ENCODE data around the gene KSR1. TPM values are rescaled to one million over a fixed set of nuclear protein-coding genes. Genes with fewer than 3 reads are reported as not detected.

KSR1 gene
- total and polyA plus RNA-seq, 9 of the 15 experiments (the other 6 are each of a cell fraction or from before 2014, with no cell fraction given) = 1.4 to 51.7 (median 18.4) TPM

DNA sequence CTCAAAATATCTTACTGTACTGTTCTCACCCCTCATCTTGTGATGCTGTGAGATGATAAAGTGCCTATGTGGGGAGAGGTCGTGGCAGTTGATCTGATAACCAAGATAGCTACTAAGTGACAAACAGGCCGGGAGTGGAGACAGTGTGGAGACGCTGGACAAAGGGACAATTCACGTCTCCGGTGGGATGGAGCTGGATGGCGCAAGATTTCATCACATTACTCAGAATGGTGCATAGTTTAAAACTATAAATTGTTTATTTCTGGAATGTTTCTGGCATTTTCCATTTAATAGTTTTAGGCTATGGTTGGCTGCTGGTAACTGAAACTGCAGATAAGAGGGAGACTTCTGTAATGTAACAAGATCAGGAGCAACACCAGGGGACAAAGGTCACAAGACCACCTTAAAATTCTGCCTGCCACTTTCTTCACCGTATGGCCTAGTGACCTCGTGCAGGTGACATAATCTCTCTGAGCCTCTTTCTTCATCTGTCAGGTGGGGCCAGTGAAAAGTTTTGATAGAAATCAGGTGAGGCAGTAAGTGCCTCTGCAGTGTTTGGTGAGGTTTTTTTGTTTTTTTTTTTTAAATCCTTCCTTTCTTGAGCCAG lies 120.3 kb downstream of the KSR1 start (continued):
- TF ChIP-seq SP2 (IDR thresholded peaks at IDR 0.05; ENCODE audit: extremely low read depth, low read depth, low read length, poor library complexity, severe bottlenecking) (no peak), SMARCA5 (IDR thresholded peaks at IDR 0.05) (no peak), TOE1 (IDR thresholded peaks at IDR 0.05; ENCODE audit: borderline replicate concordance) (no peak), TOE1 (CRISPR knock-in tag; IDR thresholded peaks at IDR 0.05; ENCODE audit: borderline replicate concordance, low read depth) (no peak), ETS2 (tag; IDR thresholded peaks at IDR 0.05; ENCODE audit: borderline replicate concordance, poor library complexity, severe bottlenecking) (no peak), TAF9B (IDR thresholded peaks at IDR 0.05; ENCODE audit: partially characterized antibody) (no peak), TRIM28 (IDR thresholded peaks at IDR 0.05) (no peak), HDAC2 (IDR thresholded peaks at IDR 0.05) (no peak), ZNF146 (CRISPR knock-in tag; IDR thresholded peaks at IDR 0.05; ENCODE audit: unreplicated experiment) (no peak), SLC30A9 (CRISPR knock-in tag; IDR thresholded peaks at IDR 0.05) (no peak), FIP1L1 (IDR thresholded peaks at IDR 0.05; ENCODE audit: low read depth, low read length, poor library complexity, severe bottlenecking) (no peak), TAF1 (IDR thresholded peaks at IDR 0.05; ENCODE audit: control insufficient read depth, extremely low read depth, insufficient read depth, low read length, severe bottlenecking) (no peak), ZNF224 (CRISPR knock-in tag; IDR thresholded peaks at IDR 0.05) (no peak), GTF2F1 (IDR thresholded peaks at IDR 0.05; ENCODE audit: low read depth, low read length) (no peak)
- TF ChIP-seq, protein P1, sequence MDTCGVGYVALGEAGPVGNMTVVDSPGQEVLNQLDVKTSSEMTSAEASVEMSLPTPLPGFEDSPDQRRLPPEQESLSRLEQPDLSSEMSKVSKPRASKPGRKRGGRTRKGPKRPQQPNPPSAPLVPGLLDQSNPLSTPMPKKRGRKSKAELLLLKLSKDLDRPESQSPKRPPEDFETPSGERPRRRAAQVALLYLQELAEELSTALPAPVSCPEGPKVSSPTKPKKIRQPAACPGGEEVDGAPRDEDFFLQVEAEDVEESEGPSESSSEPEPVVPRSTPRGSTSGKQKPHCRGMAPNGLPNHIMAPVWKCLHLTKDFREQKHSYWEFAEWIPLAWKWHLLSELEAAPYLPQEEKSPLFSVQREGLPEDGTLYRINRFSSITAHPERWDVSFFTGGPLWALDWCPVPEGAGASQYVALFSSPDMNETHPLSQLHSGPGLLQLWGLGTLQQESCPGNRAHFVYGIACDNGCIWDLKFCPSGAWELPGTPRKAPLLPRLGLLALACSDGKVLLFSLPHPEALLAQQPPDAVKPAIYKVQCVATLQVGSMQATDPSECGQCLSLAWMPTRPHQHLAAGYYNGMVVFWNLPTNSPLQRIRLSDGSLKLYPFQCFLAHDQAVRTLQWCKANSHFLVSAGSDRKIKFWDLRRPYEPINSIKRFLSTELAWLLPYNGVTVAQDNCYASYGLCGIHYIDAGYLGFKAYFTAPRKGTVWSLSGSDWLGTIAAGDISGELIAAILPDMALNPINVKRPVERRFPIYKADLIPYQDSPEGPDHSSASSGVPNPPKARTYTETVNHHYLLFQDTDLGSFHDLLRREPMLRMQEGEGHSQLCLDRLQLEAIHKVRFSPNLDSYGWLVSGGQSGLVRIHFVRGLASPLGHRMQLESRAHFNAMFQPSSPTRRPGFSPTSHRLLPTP (IDR thresholded peaks at IDR 0.05; ENCODE audit: borderline replicate concordance, extremely low read depth, insufficient read length) = no peak
- TF ChIP-seq, protein P2, sequence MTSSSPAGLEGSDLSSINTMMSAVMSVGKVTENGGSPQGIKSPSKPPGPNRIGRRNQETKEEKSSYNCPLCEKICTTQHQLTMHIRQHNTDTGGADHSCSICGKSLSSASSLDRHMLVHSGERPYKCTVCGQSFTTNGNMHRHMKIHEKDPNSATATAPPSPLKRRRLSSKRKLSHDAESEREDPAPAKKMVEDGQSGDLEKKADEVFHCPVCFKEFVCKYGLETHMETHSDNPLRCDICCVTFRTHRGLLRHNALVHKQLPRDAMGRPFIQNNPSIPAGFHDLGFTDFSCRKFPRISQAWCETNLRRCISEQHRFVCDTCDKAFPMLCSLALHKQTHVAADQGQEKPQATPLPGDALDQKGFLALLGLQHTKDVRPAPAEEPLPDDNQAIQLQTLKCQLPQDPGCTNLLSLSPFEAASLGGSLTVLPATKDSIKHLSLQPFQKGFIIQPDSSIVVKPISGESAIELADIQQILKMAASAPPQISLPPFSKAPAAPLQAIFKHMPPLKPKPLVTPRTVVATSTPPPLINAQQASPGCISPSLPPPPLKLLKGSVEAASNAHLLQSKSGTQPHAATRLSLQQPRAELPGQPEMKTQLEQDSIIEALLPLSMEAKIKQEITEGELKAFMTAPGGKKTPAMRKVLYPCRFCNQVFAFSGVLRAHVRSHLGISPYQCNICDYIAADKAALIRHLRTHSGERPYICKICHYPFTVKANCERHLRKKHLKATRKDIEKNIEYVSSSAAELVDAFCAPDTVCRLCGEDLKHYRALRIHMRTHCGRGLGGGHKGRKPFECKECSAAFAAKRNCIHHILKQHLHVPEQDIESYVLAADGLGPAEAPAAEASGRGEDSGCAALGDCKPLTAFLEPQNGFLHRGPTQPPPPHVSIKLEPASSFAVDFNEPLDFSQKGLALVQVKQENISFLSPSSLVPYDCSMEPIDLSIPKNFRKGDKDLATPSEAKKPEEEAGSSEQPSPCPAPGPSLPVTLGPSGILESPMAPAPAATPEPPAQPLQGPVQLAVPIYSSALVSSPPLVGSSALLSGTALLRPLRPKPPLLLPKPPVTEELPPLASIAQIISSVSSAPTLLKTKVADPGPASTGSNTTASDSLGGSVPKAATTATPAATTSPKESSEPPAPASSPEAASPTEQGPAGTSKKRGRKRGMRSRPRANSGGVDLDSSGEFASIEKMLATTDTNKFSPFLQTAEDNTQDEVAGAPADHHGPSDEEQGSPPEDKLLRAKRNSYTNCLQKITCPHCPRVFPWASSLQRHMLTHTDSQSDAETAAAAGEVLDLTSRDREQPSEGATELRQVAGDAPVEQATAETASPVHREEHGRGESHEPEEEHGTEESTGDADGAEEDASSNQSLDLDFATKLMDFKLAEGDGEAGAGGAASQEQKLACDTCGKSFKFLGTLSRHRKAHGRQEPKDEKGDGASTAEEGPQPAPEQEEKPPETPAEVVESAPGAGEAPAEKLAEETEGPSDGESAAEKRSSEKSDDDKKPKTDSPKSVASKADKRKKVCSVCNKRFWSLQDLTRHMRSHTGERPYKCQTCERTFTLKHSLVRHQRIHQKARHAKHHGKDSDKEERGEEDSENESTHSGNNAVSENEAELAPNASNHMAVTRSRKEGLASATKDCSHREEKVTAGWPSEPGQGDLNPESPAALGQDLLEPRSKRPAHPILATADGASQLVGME (CRISPR knock-in tag; IDR thresholded peaks at IDR 0.05) = no peak
- TF ChIP-seq, protein P3, sequence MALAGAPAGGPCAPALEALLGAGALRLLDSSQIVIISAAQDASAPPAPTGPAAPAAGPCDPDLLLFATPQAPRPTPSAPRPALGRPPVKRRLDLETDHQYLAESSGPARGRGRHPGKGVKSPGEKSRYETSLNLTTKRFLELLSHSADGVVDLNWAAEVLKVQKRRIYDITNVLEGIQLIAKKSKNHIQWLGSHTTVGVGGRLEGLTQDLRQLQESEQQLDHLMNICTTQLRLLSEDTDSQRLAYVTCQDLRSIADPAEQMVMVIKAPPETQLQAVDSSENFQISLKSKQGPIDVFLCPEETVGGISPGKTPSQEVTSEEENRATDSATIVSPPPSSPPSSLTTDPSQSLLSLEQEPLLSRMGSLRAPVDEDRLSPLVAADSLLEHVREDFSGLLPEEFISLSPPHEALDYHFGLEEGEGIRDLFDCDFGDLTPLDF (CRISPR knock-in tag; IDR thresholded peaks at IDR 0.05) = no peak
